Uterus (tissue), 4 donors: ENCODE measurements around the gene C4BPB. TPM values are rescaled to one million over a fixed set of nuclear protein-coding genes. Genes with fewer than 3 reads are reported as not detected.

Experiments used
- DNase-seq, 2 donors: peaks; one replicate each; pipeline ENCODE4 v3.0.0-alpha.2; 2019 to 2020
- H3K27ac ChIP-seq, 2 donors: fragments of 200-600 bp; sonication (generic); 1 replicate in 1 of 2; 2 replicates in 1 of 2; pipeline ENCODE4 v1.5.1; 2016 to 2018
- H3K27me3 ChIP-seq, 2 donors: fragments of 200-600 bp; sonication (generic); one replicate each; pipeline ENCODE4 v1.5.1; 2018 to 2019; ENCODE audit warnings: control low read depth in 1 of 2
- H3K36me3 ChIP-seq, 2 donors: fragments of 200-600 bp; sonication (generic); one replicate each; pipeline ENCODE4 v1.5.1; 2019; ENCODE audit warnings: control low read depth in 1 of 2
- H3K4me1 ChIP-seq, 2 donors: fragments of 200-600 bp; sonication (generic); one replicate each; pipeline ENCODE4 v1.5.1; 2018 to 2019; ENCODE audit warnings: control low read depth in 1 of 2
- H3K4me3 ChIP-seq, 2 donors: fragments of 200-600 bp; sonication (generic); 1 replicate in 1 of 2; 2 replicates in 1 of 2; pipeline ENCODE4 v1.5.1; 2018 to 2019; ENCODE audit warnings: mild to moderate bottlenecking in 1 of 2
- H3K9me3 ChIP-seq, 2 donors: fragments of 200-600 bp; sonication (generic); one replicate each; pipeline ENCODE4 v1.5.1; 2019; ENCODE audit warnings: control low read depth in 1 of 2
- POLR2A ChIP-seq, 2 donors: fragments of 450-650 bp; IDR thresholded peaks; one replicate each; pipeline ENCODE4 v1.6.1; 2016; ENCODE audit warnings: antibody characterized with exemption in 2 of 2, mild to moderate bottlenecking in 1 of 2, moderate library complexity in 1 of 2
- intact Hi-C: fragments of 100-400 bp; cut with DNase I; formaldehyde crosslinking; loops from one replicate; pipeline ENCODE4 v1.15.1; 2023; ENCODE audit warnings: low total_unique reads
- total RNA-seq, 4 donors: library from RNA; depleted of rRNA in 3 of 4; stranded (reverse); fragments of >200 nt in 3 of 4; gene quantifications; one replicate each; pipeline versions ENCODE4 v1.1.0 to v1.2.4, GENCODE V29; 2014 to 2023
- TF ChIP-seq, protein P1 (sequence below), 4 experiments: fragments of 200-600 bp in 2 of 4; fragments of 450-650 bp in 2 of 4; sonication (generic) in 2 of 4; IDR thresholded peaks; one replicate each; pipeline ENCODE4 v1.5.1; 2016 to 2019; ENCODE audit warnings: antibody characterized with exemption in 4 of 4, mild to moderate bottlenecking in 2 of 4, moderate library complexity in 1 of 4
- donor health status: DM: yes; HTN: yes; CAD: no.

The C4BPB gene
- total RNA-seq, 4 donors from 2014 or later = not detected

DNA sequence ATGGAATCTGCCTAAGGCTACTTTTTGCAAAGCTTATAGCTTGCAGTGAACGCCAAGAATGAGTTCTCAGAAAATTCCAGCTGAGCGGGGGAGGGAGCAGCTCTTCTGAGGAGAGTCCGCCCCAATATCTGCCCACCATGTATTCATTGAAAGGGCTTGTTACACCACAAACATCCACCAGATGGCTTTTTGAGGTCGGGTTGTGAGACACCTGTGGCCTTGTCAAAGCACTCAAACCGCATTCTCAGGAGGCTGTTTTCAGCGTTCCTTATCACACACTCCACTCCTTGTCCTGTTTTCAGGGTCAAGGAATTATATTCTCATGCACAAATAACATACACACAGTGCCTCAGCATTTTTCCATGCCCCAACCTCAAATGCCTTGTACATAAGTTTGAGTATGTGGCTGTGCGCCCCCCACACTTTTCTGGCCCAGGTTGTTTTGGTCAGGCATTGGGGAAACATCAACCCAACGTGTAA lies 3.9 kb upstream of the C4BPB start:
- TF ChIP-seq, protein P1, sequence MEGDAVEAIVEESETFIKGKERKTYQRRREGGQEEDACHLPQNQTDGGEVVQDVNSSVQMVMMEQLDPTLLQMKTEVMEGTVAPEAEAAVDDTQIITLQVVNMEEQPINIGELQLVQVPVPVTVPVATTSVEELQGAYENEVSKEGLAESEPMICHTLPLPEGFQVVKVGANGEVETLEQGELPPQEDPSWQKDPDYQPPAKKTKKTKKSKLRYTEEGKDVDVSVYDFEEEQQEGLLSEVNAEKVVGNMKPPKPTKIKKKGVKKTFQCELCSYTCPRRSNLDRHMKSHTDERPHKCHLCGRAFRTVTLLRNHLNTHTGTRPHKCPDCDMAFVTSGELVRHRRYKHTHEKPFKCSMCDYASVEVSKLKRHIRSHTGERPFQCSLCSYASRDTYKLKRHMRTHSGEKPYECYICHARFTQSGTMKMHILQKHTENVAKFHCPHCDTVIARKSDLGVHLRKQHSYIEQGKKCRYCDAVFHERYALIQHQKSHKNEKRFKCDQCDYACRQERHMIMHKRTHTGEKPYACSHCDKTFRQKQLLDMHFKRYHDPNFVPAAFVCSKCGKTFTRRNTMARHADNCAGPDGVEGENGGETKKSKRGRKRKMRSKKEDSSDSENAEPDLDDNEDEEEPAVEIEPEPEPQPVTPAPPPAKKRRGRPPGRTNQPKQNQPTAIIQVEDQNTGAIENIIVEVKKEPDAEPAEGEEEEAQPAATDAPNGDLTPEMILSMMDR (IDR thresholded peaks at IDR 0.05) = peak; percentile 14 to 61 (median 44)
- TF ChIP-seq POLR2A (IDR thresholded peaks at IDR 0.05) = no peak
- H3K4me1 ChIP-seq = no peaks in the 10 kb centered on the region
- intact Hi-C loops = no loop called here
- DNase-seq = peak in 1 of 2 donors; percentile 24
- no peak overlapping the region for H3K4me3 ChIP-seq
- H3K36me3 ChIP-seq = no peaks in the 10 kb centered on the region
- no peaks in the 10 kb centered on the region for H3K27me3 ChIP-seq
- no peak overlapping the region for H3K27ac ChIP-seq
- H3K9me3 ChIP-seq = no peaks in the 10 kb centered on the region

DNA sequence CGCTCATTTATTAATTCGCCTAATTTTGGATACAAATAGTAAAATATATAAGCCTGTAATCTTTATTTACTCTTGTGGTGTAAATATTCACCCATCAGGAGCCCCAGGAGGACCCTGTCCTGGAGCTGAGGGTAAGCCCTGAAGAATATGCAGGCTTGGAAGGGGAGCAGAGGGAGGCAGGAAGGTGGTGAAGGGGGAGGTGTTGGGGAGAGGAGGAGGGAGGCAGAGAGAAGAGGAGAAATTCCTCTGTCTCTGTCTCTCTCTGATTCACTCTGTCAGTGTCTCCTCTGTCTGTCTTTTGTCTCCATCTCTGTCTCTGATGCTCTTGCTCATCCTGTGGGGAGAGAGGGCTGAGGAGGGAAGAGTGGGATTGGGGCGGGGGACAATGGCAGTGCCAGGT lies 2.8 kb upstream of the C4BPB start:
- DNase-seq = no peak
- no peaks in the 10 kb centered on the region for H3K4me1 ChIP-seq
- intact Hi-C loops = no loop called here
- H3K27me3 ChIP-seq = no peaks in the 10 kb centered on the region
- no peaks in the 10 kb centered on the region for H3K36me3 ChIP-seq
- H3K27ac ChIP-seq = no peak overlapping the region
- no peak overlapping the region for H3K4me3 ChIP-seq
- no peaks in the 10 kb centered on the region for H3K9me3 ChIP-seq
- TF ChIP-seq POLR2A (IDR thresholded peaks at IDR 0.05) = no peak
- TF ChIP-seq, protein P1 (IDR thresholded peaks at IDR 0.05) = no peak

GRCh38 chr1:207088161-207088560 lies 499 bp upstream of the C4BPB start:
- no peaks in the 10 kb centered on the region for H3K9me3 ChIP-seq
- no peak overlapping the region for H3K4me3 ChIP-seq
- DNase-seq = no peak
- H3K27ac ChIP-seq = no peak overlapping the region
- intact Hi-C loops = no loop called here
- H3K4me1 ChIP-seq = no peaks in the 10 kb centered on the region
- no peaks in the 10 kb centered on the region for H3K36me3 ChIP-seq
- no peak for TF ChIP-seq POLR2A (IDR thresholded peaks at IDR 0.05)
- TF ChIP-seq, protein P1 (IDR thresholded peaks at IDR 0.05) = no peak
- no peaks in the 10 kb centered on the region for H3K27me3 ChIP-seq

DNA sequence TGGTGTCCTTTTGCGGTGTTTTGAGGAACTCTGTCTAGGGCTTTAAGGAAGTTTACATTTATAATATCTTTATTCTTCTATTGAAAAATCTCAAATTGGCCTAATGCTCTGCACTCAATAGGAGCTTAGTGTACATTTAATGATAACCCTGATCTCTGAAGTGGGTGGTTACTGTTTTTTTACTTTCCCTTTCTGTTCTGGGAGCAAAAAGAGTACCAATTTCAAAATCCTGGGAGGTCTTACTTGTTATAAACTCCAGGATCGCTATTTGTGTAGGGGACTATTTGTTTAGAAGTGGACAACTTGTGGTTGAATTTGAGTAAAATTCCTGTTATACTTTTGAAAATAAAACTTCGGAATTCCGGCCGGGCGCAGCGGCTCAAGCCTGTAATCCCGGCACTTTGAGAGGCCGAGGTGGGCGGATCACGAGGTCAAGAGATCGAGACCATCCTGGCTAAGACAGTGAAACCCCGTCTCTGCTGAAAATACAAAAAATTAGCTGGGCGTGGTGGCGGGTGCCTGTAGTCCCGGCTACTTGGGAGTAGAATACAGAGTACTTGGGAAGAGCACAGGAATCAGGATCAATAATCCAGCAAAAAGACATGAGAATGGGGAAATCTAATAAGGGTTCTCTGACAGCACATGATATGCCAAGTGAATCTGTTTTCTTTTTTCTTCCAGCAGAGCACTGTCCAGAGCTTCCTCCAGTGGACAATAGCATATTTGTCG lies 1.1 kb downstream of the C4BPB start:
- intact Hi-C loops = no loop called here
- H3K27ac ChIP-seq = no peak overlapping the region
- no peaks in the 10 kb centered on the region for H3K36me3 ChIP-seq
- H3K9me3 ChIP-seq = no peaks in the 10 kb centered on the region
- no peak for TF ChIP-seq POLR2A (IDR thresholded peaks at IDR 0.05)
- TF ChIP-seq, protein P1 (IDR thresholded peaks at IDR 0.05) = no peak
- no peaks in the 10 kb centered on the region for H3K27me3 ChIP-seq
- no peaks in the 10 kb centered on the region for H3K4me1 ChIP-seq
- no peak for DNase-seq
- H3K4me3 ChIP-seq = no peak overlapping the region

DNA sequence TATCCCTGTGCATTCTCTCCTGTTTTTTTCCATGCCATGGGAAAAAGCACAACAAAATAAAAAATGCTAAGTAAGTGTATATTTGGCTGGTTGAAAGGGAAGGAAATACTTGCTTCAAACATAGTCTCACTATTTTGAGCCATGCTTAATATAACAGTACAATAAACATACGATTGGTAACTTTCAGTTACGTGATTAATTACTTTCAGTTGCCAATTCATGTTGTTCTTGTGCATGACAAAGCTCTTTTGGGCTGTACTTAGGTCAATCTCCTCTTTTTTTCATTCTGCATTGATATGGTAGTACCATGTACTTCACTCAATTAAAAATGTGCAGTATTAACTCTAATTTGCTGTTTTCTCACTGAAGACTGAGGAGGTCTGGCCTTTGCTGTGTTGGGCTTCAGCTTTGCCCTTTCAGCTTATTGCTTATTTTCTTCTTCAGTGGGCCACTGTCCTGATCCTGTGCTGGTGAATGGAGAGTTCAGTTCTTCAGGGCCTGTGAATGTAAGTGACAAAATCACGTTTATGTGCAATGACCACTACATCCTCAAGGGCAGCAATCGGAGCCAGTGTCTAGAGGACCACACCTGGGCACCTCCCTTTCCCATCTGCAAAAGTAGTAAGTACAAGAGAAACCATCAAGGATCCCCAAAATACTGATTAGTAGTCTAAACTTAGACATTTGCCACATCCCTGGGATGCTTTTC lies 2.7 kb downstream of the C4BPB start:
- no peak for TF ChIP-seq POLR2A (IDR thresholded peaks at IDR 0.05)
- TF ChIP-seq, protein P1 (IDR thresholded peaks at IDR 0.05) = no peak
- intact Hi-C loops = no loop called here
- H3K27me3 ChIP-seq = no peaks in the 10 kb centered on the region
- H3K36me3 ChIP-seq = no peaks in the 10 kb centered on the region
- no peaks in the 10 kb centered on the region for H3K4me1 ChIP-seq
- no peak overlapping the region for H3K4me3 ChIP-seq
- DNase-seq = no peak
- no peak overlapping the region for H3K27ac ChIP-seq
- H3K9me3 ChIP-seq = no peaks in the 10 kb centered on the region
